Activated T-cell treated with anti-CD3 and anti-CD28 coated beads, Interleukin-2, amount 50 U/mL, for 48 hours (primary cell): ENCODE measurements around the gene QPRT.
"Not testable (repeated sequence)": the region's sequence is repeated elsewhere in the genome, so short reads cannot be mapped to it uniquely, and the experiment has no call there.

Experiments
- DNase-seq, 2 experiments: peaks; one replicate each; pipeline ENCODE4 v3.0.0-alpha.2; 2020

Gene QPRT

DNA sequence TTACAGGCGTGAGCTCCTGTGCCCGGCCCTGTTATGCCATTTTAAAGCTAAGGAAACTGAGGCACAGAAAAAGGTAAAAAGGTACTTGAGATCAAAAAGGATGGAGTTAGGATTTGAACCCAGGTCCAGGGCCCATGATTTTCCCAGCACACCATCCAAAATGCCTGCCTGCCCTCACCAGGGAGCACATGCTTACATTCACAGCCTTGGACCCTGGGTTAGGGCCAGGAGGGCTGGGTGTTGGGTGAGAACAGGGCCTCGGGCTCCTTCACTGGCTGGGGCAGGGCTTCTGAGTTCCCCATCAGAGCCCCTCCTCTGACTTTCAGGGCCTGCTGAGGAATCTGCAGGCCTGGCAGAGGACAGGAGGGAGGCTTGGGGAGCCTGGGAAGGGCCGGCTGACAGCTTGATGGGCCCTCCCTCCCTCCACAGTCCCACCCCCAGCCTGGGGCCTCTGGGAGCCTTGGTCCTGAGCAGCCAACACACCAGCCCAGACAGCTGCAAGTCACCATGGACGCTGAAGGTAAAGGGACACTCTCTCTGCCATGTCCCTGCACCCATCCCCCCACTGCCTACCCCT lies at the start of gene QPRT:
TSS of gene QPRT (plus strand) at position 490 of the 577 bp plus-strand sequence. CDS start at position 508, 18 bp downstream.
- DNase-seq, result no peak

DNA sequence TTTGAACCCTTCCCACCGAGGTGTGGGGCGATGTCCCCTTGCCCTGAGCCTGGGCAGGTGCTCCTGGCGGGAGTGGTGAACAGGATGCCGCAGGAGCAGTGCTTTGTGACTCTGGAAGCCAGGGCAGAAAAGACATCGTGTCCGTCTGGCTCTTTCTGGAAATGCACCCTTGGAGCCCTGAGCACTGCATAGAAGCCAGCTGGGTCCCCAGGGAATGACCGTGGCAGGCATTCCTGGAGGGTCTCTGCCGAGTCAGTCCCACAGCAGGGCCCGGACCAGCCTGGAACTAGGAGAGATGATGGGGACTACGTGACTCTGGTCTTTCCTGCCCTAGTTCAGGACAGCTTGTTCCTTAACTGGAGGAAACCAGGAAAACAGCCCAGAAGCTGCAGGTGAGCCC lies 49.7 kb upstream of the QPRT start:
- not testable (repeated sequence) for DNase-seq

DNA sequence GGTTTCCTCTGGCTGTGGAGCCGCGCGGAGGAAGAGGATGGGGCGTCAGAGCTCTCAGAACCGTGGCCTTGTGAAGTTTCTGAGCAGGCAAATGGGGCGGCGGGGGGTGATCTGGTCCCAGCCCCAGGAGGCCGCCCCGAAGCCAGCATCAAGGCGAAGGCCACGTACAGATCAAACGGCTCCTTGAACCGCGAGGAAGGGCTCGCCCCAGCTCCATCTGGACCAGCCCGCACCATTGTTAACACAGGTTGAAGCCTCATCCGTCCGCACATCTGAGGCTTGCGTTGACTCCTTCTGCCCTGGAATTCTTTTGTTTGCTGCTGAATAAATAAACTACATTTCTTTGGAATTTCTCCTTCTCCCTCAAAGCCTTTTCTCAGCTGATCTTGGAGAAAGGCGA lies 47.3 kb upstream of the QPRT start:
- DNase-seq, result not testable (repeated sequence)

DNA sequence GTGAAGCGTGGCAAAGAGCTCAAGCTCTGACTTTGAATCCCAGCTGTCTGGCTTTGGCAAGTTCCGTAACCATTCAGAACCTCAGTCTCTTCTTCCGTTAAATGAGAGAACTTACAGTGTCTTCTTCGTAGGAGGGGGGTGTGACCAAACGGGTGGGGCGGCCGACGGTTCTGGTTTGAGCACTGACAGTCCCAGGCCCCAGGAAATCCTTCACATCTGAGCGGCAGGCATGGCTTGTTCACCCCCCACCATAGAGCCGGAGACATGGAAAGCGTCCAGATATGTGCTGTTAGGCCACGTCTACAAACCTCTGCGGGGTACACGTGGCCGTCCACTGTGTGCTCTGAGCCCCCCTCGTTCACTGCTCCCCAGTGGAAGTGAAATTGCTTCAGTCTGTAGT lies 43.1 kb upstream of the QPRT start:
- DNase-seq, result not testable (repeated sequence)

DNA sequence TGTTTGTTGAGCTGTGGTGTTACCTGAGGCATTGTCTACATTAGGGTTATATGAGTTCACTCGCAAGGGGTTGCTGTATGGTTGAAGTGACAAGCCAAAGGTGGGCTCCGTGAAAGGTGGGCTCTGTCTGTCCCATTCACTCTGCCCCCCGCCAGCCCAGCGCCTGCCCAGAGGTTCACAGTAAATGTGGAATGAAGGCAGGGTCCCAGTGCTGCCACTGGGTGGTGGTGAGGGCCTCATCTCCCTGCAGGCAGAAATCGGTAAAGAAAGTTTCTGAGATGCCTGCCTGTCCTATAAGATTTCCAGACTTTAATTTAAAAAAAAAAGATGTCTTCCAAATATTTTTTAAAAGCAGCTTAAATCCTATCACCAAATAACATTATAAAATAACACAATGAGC lies 42.6 kb upstream of the QPRT start:
- not testable (repeated sequence) for DNase-seq

DNA sequence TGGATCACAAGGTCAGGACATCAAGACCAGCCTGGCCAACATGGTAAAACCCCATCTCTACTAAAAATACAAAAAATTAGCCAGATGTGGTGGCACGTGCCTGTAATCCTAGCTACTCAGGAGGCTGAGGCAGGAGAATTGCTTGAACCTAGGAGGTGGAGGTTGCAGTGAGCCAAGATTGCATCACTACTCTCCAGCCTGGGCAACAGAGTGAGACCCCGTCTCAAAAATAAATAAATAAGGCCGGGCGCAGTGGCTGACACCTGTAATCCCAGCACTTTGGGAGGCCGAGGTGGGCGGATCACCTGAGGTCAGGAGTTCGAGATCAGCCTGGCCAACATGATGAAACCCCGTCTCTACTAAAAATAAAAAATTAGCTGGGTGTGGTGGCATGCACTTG lies 40.2 kb upstream of the QPRT start:
- DNase-seq, result not testable (repeated sequence)

DNA sequence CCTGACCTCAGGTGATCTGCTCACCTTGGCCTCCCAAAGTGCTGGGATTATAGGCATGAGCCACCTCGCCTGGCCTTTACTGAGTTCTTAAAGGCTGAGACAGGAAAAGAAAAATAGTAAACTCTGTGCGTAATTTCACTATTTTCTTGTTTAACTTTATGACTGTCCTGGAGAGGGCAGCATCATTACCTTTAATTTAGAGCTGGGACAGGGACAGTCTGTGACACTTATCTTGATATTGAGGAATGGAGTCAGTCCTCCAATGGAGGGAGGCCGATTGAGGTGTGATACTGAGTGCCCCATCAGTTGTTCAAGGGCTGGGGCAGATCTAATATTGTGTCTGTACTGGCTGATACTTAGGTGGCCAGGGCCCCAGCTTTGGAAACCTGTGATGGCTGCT lies 37.4 kb upstream of the QPRT start:
- no peak for DNase-seq

DNA sequence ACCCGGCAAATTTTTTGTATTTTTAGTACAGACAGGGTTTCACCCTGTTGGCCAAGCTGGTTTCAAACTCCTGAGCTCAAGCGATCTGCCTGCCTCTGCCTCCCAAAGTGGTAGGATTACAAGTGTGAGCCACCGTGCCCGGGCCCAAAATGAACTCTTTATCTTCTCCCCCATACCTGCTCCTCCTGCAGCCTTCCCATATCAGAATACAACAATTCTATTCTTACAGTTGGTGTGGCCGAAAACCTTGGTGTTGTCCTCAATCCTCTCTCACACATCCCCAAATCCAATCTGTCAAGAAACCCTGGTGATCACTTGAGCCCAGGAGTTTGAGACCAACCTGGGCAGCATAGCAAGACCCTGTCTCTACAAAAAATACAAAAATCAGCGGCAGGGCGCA lies 35.4 kb upstream of the QPRT start:
- no peak for DNase-seq

DNA sequence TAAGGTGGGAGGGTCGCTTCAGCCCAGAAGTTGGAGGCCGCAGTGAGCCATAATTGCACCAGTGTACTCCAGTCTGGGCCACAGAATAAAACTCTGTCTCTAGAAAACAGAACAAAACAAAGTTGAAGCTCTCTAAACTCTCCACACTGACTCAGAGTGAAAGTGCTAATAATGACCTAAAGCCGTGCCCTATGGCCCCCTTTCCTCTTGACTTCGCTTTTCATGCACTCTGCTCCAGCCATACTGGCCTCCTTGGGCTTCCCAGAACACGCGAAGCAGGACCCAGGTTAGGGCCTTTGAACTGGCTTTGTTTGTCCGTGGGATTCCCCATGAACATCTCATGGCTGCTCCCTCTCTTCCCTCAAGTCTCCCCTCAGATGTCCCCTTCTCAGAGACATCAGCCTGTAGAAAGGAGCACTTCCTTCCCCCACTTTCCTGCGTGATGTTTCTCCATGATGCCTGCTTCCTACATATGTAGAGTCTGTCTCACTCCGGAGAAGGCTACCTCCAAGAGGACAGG lies 34.6 kb upstream of the QPRT start:
- DNase-seq, result no peak

DNA sequence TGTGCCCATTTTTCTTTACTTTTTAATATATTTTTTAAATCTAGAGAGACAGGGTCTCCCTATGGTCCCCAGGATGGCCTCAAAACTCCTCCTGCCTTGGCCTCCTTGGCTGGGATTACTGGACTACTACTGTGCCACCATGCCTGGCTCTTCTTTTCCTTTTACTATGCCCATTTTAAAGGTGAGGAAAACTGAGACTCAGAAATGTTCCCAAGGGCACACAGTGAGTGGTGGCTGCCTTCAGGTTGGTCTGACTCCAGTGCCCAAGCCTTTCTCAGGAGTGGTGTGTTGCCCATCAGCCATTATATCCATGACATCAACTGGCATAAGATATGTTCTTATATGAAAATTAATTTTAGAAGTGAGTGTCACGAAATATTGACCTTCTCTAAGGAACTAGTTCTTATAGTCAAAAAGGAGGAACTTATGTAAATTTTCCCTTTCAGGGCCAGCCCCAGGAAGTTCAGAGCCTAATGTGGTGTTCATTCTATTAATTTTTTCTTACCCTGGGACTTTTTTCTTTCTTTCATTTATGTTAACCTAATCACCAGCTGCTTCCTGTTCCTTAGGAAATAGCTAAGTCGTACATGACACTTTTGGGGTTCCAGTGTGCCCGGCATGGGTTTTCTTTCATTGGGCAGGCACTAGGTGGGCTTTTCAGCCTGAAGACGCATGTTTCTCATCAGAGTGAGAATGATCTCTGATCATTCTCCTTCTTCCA lies 33.8 kb upstream of the QPRT start:
- DNase-seq, result no peak

DNA sequence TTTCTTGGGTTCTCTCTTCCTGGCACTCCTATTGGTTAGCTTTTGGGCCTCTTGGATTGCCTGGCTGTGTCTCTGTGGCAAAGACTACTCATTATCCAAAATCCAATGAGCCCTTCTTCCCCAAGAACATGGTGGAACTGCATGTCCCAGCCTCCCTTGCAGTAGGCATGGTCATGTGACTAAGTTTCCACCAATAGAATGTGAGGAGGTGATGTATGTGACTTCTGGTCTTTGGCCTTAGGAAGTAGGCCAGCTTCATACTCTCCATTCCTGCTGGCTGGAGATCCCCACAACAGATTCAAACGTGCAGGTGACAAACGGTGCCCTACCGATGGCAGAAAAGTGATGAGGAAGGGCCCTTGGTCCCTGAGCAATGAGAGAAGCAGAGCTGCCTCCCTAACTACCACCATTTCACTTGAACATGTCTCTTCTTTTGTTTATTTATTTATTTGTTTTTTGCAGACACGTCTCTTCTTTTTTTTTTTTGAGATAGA lies 33.2 kb upstream of the QPRT start:
- DNase-seq, result no peak

DNA sequence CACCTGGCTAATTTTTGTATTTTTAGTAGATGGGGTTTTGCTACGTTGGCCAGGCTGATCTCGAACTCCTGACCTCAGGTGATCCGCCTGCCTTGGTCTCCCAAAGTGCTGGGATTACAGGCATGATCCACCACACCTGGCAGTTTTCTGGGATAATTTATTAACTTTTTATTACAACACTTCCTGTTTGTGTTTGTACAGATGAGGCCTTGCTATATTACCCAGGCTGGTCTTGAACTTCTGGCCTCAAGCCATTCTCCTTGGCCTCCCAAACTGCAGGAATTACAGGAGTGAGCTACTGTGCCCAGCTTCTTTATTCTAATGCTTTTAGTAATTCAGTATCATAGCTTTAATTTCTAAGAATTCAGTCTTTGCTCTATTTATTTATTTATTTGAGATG lies 32.0 kb upstream of the QPRT start:
- DNase-seq, result no peak

DNA sequence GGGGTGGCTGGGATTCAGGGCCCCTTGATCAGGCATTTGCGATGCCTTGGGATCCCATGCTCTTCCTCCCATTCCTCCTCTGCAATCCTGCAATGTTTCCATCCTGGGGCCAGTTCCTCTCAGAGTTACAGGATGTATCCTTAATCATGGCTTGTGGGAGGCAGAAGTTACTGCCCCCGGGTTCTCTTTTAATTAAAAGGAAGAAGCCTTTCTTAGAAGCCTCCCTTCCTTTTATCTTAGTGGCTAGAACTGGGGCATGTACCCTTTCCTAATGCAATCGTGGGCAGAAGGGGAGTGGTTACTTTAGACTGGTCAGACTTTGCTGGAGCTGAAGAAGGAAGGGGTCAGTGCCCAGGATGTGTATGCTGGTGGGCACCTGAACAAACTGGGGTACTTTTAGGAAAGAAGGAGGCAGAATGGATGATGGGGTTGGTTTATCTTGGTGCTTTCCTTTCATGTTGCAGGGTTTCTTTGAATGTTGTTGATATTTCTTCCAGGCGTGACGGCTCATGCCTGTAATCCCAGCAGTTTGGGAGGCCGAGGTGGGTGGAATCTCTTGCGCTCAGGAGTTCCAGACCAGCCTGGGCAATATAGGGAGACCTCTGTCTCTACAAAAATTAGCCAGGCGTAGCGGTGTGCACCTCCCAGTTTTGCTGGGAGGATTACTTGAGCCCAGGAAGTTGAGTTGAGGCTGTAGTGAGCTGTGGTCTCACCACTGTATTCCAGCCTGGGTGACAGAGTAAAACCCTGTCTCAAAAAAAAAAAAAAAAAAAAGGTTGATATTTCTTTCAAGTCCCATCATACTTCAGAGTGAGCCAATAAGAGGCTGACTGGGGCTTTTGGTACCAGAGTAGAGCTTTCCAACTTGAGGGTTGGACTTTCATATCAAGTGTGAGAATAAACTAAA lies 29.1 kb upstream of the QPRT start:
- no peak for DNase-seq

DNA sequence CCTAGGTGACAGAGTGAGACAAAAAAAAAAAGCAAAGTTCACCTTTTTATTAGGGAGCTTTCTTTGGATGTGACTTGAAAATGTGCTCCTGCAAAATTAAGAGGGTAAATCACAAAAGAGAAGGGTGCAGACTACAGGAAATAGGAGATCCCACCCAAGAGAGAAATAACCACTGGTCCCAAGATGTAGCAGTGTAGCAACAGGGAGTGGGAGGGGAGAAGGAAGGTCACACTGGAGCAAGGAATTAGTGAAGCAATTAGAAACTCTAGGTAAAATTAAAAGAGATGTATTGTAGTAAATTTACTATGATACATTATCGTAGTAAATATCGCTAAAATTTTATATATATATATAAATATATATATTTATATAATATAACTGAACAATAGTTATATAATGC lies 28.2 kb upstream of the QPRT start:
- no peak for DNase-seq

DNA sequence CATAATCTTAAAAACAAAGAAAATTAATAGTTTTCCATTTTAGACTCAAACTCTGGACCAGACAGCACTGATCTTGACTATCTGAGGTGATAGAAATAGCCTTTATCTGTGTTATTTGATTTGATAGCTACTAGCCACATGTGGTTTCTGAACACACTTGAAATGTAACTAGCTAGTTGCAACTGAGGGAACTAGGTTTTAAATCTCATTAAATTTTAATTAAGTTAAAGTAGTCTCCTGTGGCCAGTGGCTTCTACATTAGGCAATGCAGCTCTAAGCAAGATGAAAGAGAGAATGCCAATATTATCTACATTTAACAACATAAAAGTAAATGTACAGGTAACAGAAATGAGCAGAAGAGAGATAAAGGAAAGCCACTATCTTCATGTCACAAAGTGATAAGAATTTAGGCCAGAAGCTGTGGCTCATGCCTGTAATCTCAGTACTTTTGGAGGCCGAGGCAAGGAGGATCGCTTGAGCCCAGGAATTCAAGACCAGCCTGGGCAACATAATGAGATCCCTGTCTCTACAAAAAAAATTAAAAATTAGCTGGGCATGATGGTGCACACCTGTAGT lies 27.1 kb upstream of the QPRT start:
- no peak for DNase-seq

DNA sequence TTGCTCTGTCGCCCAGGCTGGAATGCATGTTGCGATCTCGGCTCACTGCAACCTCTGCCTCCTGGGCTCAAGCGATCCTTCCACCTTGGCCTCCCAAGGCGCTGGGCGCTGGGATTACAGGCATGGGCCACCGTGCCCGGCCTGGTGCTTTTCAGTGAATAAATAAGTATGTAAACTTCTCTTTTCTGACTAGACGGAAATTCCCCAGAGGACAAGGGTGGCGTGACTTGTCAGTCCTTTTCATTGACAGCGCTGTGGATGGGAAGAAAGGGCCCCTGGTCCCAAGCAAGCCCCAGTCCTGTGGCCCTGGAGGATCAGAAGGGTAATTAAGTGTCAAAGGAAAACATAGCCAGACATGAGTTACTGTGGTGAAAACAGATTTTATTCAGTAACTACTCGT lies 25.5 kb upstream of the QPRT start:
- no peak for DNase-seq

DNA sequence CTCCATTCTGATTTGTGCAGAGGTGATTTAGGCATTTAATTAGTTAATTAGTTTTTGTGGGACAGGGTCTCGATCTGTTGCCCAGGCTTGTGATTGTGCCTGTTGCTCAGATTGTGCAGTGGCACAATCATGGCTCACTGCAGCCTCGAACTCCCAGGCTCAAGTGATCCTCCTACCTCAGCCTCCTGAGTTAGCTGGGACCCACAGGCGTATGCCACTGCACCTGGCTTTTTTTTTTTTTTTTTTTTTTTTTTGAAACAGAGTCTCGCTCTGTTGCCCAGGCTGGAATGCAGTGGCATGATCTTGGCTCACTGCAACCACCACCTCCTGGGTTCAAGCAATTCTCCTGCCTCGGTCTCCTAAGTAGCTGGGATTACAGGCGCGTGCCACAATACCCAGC lies 25.1 kb upstream of the QPRT start:
- not testable (repeated sequence) for DNase-seq

DNA sequence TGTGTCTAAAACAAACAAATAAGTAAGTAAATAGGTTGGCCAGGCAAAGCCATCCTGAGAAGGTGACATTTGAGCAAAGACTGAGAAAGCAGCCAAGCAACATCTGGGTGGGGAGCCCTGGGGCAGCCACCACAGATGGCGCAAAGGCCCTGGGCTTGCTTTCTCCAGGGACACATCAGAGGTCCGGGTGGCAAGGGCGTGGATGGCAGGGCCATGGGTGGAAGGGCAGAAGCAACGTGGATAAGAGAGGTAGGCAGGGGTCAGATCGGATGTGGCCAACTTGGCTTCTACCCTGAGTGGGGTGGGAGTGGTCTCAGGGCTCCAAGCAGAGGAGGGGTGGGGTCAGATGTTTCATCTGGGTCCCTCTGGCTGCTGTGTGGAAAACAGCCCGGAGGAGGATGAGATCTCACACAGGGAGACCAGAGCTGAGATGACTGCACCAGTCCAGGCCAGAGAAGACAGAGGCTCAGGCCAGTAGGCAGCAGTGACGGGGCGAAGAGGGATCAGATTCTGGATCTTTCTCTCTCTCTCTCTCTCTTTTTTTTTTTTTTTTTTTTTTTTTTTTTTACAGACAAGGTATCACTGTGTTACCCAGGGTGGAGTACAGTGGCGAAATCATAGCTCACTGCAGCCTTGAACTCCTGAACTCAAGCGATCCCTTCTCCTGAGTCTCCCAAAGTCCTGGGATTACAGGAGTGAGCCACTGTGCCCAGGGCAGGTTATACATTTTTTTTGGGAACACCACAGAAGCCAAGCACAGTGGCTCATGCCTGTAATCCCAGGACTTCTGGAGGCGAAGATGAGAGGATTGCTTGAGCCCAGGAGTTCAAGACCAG lies 22.1 kb upstream of the QPRT start:
- no peak for DNase-seq

DNA sequence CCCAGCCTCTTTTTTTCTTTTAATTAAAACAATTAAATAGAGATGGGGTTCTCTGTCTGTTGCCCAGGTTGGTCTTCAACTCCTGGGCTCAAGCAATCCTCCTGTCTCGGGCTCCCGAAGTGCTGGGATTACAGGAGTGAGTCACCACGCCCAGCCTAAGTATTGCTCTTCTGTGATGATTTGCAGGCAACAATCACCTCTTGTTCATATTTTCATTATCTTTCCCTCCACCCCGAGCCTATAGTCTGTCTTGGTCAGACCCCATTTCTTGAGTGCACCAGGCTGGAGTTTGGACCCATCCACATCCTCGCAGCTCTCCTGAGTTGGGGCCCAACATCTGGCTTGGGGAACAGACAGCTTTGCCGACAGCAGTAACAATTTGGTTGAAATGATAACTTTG lies 20.3 kb upstream of the QPRT start:
- no peak for DNase-seq

DNA sequence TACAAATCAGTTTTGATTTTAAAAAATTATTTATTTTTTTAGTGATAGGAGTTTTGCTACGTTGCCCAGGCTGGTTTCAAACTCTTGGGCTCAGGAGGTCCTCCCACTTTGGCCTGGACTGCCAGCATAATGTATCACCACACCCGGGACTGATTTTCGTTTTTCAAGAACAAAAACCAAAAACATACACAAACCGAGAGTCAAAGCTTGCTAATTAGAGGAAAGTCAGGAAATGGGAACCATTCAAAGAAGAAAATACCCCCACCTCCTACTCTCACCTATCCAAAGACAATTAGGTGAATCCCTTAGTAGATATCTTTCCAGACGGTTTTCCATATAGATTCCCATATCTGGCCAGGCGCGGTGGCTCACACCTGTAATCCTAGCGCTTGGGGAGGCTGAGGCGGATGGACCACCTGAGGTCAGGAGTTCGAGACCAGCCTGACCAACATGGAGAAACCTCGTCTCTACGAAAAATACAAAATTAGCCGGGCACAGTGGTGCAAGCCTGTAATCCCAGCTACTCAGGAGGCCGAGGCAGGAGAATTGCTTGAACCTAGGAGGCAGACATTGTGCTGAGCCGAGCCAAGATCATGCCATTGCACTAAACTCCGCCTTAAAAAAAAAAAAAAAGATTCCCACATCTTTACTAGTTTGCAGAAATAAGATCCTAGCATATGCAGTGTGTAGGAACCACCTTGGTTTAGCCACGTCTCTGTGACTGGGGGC lies 16.8 kb upstream of the QPRT start:
- DNase-seq, result peak in 1 of 2 experiments; percentile 33

DNA sequence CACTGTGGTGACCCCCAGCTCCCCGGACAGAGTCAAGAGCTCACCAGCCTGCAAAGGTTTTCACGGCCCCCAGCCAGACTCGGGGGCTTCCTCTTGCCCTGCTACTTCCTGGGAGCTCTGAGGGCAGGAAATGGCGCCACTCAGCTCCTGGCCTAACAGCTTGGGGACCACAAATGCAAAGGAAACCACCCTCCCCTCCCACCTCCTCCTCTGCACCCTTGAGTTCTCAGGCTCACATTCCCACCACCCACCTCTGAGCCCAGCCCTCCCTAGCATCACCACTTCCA lies 16.3 kb upstream of the QPRT start:
- DNase-seq, result peak in 1 of 2 experiments; percentile 68
